ENCODE data around the gene POLR2E.
A peak's percentile ranks its signal among the peaks of the same experiment; 100 is the strongest.
"Not testable (repeated sequence)": the region's sequence is repeated elsewhere in the genome, so short reads cannot be mapped to it uniquely, and the experiment has no call there.

Gene POLR2E

GRCh38 chr19:1130771-1131717 lies 35.9 kb upstream of the POLR2E start:
- peak overlapping the region; percentile 73 to 96 (median 84) for H3K9ac ChIP-seq
- H3K4me2 ChIP-seq = peak overlapping the region; percentile 91 to 100 (median 99)
- TF ChIP-seq Cebpa-rat (IDR thresholded peaks at IDR 0.05) = no peak
- peaks cover 25 to 70% (median 37%) of the 10 kb centered on the region in 11 experiments for H3K36me3 ChIP-seq
- H3K27ac ChIP-seq = peak overlapping the region; percentile 75 to 90 (median 83)
- H3K4me3 ChIP-seq = peak overlapping the region; percentile 61 to 95 (median 70)
- peaks cover 0 to 8% (median 0%) of the 10 kb centered on the region in 11 experiments; a peak in 3 of 22 replicates for H3K9me3 ChIP-seq (replicated peaks in 1 of 11)
- H3K27me3 ChIP-seq = no peaks in the 10 kb centered on the region
- H3K4me1 ChIP-seq = peaks cover 70 to 90% (median 78%) of the 10 kb centered on the region in 10 experiments
- H4K20me1 ChIP-seq = peaks cover 54 to 99% (median 88%) of the 10 kb centered on the region in 11 experiments

GRCh38 chr19:1129535-1129934 lies 34.4 kb upstream of the POLR2E start:
- Histone ChIP-seq H3K9me3 (replicated peaks in 1 of 11) (peaks cover 0 to 8% (median 0%) of the 10 kb centered on the region in 11 experiments; a peak in 3 of 22 replicates), H3K27ac (peak overlapping the region in 3 of 11 experiments; percentile 9 to 19 (median 17); a peak in 3 of 22 replicates), H3K27me3 (no peaks in the 10 kb centered on the region), H3K4me1 (peaks cover 65 to 90% (median 73%) of the 10 kb centered on the region in 10 experiments), H4K20me1 (peaks cover 69 to 98% (median 86%) of the 10 kb centered on the region in 11 experiments), H3K9ac (peak overlapping the region in 9 of 11 experiments; percentile 4 to 96 (median 35); a peak in 10 of 22 replicates), H3K36me3 (peaks cover 36 to 72% (median 50%) of the 10 kb centered on the region in 11 experiments), H3K4me2 (peak overlapping the region; percentile 91 to 100 (median 99); a peak in 19 of 22 replicates), H3K4me3 (peak overlapping the region in 3 of 10 experiments; percentile 78 to 95 (median 93); a peak in 6 of 20 replicates)
- TF ChIP-seq Cebpa-rat (IDR thresholded peaks at IDR 0.05) = no peak

GRCh38 chr19:1129084-1129483 lies 33.9 kb upstream of the POLR2E start:
- not testable (repeated sequence) for H3K9me3 ChIP-seq (replicated peaks in 1 of 11); H3K27me3 ChIP-seq
- peak overlapping the region in 2 of 10 experiments; percentile 93 to 95; a peak in 3 of 20 replicates for H3K4me3 ChIP-seq
- H3K27ac ChIP-seq = peak overlapping the region in 1 of 11 experiments; percentile 17; a peak in 2 of 22 replicates
- H3K36me3 ChIP-seq = peaks cover 41 to 73% (median 52%) of the 10 kb centered on the region in 11 experiments
- H3K4me2 ChIP-seq = peak overlapping the region in 5 of 11 experiments; percentile 91 to 99 (median 98); a peak in 11 of 22 replicates
- peaks cover 74 to 98% (median 86%) of the 10 kb centered on the region in 11 experiments for H4K20me1 ChIP-seq
- H3K9ac ChIP-seq = peak overlapping the region in 7 of 11 experiments; percentile 9 to 96 (median 84); a peak in 9 of 22 replicates
- peaks cover 64 to 90% (median 70%) of the 10 kb centered on the region in 10 experiments for H3K4me1 ChIP-seq

- TF ChIP-seq Cebpa-rat (IDR thresholded peaks at IDR 0.05) = no peak
- H3K4me1 ChIP-seq = peaks cover 54 to 90% (median 62%) of the 10 kb centered on the region in 10 experiments
- H3K4me2 ChIP-seq = peak overlapping the region in 3 of 11 experiments; percentile 75 to 99 (median 91); a peak in 6 of 22 replicates
- H3K27me3 ChIP-seq = no peaks in the 10 kb centered on the region
- H3K36me3 ChIP-seq = peaks cover 47 to 74% (median 59%) of the 10 kb centered on the region in 11 experiments
- H3K9me3 ChIP-seq (replicated peaks in 1 of 11) = no peaks in the 10 kb centered on the region
- H3K4me3 ChIP-seq = no peak overlapping the region
- H3K27ac ChIP-seq = no peak overlapping the region
- H3K9ac ChIP-seq = peak overlapping the region in 2 of 11 experiments; percentile 67 to 70; a peak in 4 of 22 replicates
- H4K20me1 ChIP-seq = peaks cover 71 to 98% (median 87%) of the 10 kb centered on the region in 11 experiments
Observed at GRCh38 chr19:1128106-1128505, 32.9 kb upstream of the POLR2E start.

GRCh38 chr19:1126984-1127760 lies 32.0 kb upstream of the POLR2E start:
- peaks cover 45 to 82% (median 52%) of the 10 kb centered on the region in 10 experiments for H3K4me1 ChIP-seq
- peak overlapping the region in 10 of 11 experiments; percentile 40 to 71 (median 54); a peak in 14 of 22 replicates for H3K27ac ChIP-seq
- H3K27me3 ChIP-seq = no peaks in the 10 kb centered on the region
- peaks cover 62 to 97% (median 91%) of the 10 kb centered on the region in 11 experiments for H4K20me1 ChIP-seq
- H3K9ac ChIP-seq = peak overlapping the region; percentile 16 to 70 (median 63); a peak in 21 of 22 replicates
- H3K9me3 ChIP-seq (replicated peaks in 1 of 11) = no peaks in the 10 kb centered on the region
- H3K4me3 ChIP-seq = peak overlapping the region in 2 of 10 experiments; percentile 28 to 33; a peak in 3 of 20 replicates
- TF ChIP-seq Cebpa-rat (IDR thresholded peaks at IDR 0.05) = no peak
- peak overlapping the region; percentile 48 to 99 (median 70); a peak in 20 of 22 replicates for H3K4me2 ChIP-seq
- H3K36me3 ChIP-seq = peaks cover 53 to 83% (median 66%) of the 10 kb centered on the region in 11 experiments

GRCh38 chr19:1125601-1126467 lies 30.7 kb upstream of the POLR2E start:
- Histone ChIP-seq H3K9me3 (replicated peaks in 1 of 11) (no peaks in the 10 kb centered on the region), H4K20me1 (peaks cover 52 to 99% (median 79%) of the 10 kb centered on the region in 11 experiments), H3K27me3 (no peaks in the 10 kb centered on the region), H3K27ac (peak overlapping the region; percentile 24 to 71 (median 50); a peak in 21 of 22 replicates), H3K9ac (peak overlapping the region; percentile 16 to 70 (median 63); a peak in 21 of 22 replicates), H3K4me2 (peak overlapping the region; percentile 48 to 99 (median 70)), H3K36me3 (peaks cover 65 to 96% (median 80%) of the 10 kb centered on the region in 11 experiments), H3K4me1 (peaks cover 34 to 78% (median 41%) of the 10 kb centered on the region in 10 experiments), H3K4me3 (peak overlapping the region in 2 of 10 experiments; percentile 28 to 33; a peak in 3 of 20 replicates)
- TF ChIP-seq Cebpa-rat (IDR thresholded peaks at IDR 0.05) = no peak

- Histone ChIP-seq H3K4me3 (no peak overlapping the region), H3K4me1 (peaks cover 16 to 61% (median 24%) of the 10 kb centered on the region in 10 experiments), H3K4me2 (peak overlapping the region in 2 of 11 experiments; percentile 3 to 23; a peak in 3 of 22 replicates), H3K9ac (peak overlapping the region in 8 of 11 experiments; percentile 3 to 58 (median 34); a peak in 9 of 22 replicates), H3K9me3 (replicated peaks in 1 of 11) (no peaks in the 10 kb centered on the region), H3K27me3 (no peaks in the 10 kb centered on the region), H4K20me1 (peaks cover 34 to 99% (median 61%) of the 10 kb centered on the region in 11 experiments; a peak in 21 of 22 replicates), H3K36me3 (peaks cover 81 to 99% (median 92%) of the 10 kb centered on the region in 11 experiments), H3K27ac (peak overlapping the region in 4 of 11 experiments; percentile 16 to 32 (median 23); a peak in 6 of 22 replicates)
- TF ChIP-seq Cebpa-rat (IDR thresholded peaks at IDR 0.05) = no peak
Observed at GRCh38 chr19:1123885-1124677, 28.9 kb upstream of the POLR2E start.

Data from BLaER1 treated with 17β-estradiol and CSF1 and Interleukin-3, amounts not matched to agents 10 nM and 100 nM (cell line).